Stimulated activated CD8-positive, alpha-beta memory T cell treated with anti-CD3 and anti-CD28 coated beads, Interleukin-4, amount 100 ng/mL, for 1 hour (primary cell): ENCODE measurements around the gene SIX3.
A peak's percentile ranks its signal among the peaks of the same experiment; 100 is the strongest.

Experiments used
- DNase-seq, 2 donors: peaks; one replicate each; pipeline ENCODE4 v3.0.0-alpha.2; 2020; ENCODE audit warnings: low read depth in 2 of 2, low spot score in 1 of 2

Gene SIX3

GRCh38 chr2:44954889-44955592 lies 13.5 kb downstream of the SIX3 start:
- no peak for DNase-seq

- DNase-seq, result peak; percentile 22 to 52
These were observed 14.3 kb downstream of the SIX3 start for GRCh38 chr2:44955593-44956392.

GRCh38 chr2:44956843-44957242 lies 15.3 kb downstream of the SIX3 start:
- DNase-seq, result no peak

GRCh38 chr2:44957656-44958327 lies 16.3 kb downstream of the SIX3 start:
- DNase-seq, result no peak

- no peak for DNase-seq
These were observed 18.4 kb downstream of the SIX3 start for GRCh38 chr2:44959855-44960254.

GRCh38 chr2:44960871-44961270 lies 19.4 kb downstream of the SIX3 start:
- DNase-seq, result no peak

- no peak for DNase-seq
These were observed 20.7 kb downstream of the SIX3 start for GRCh38 chr2:44962176-44962695.

- DNase-seq, result no peak
These were observed 23.3 kb downstream of the SIX3 start for GRCh38 chr2:44964752-44965236.

GRCh38 chr2:44965684-44966083 lies 24.2 kb downstream of the SIX3 start:
- no peak for DNase-seq

- DNase-seq, result no peak
These were observed 25.6 kb downstream of the SIX3 start for GRCh38 chr2:44967056-44967455.

- DNase-seq, result no peak
These were observed 26.4 kb downstream of the SIX3 start for GRCh38 chr2:44967727-44968432.

GRCh38 chr2:44969936-44970335 lies 28.4 kb downstream of the SIX3 start:
- no peak for DNase-seq

- no peak for DNase-seq
These were observed 29.4 kb downstream of the SIX3 start for GRCh38 chr2:44970846-44971450.

GRCh38 chr2:44972771-44973535 lies 31.5 kb downstream of the SIX3 start:
- DNase-seq, result no peak

- DNase-seq, result no peak
These were observed 32.7 kb downstream of the SIX3 start for GRCh38 chr2:44974064-44974715.

- no peak for DNase-seq
These were observed 34.3 kb downstream of the SIX3 start for GRCh38 chr2:44975571-44976450.

- DNase-seq, result no peak
These were observed 38.1 kb downstream of the SIX3 start for GRCh38 chr2:44979581-44979980.
